HCT116 (cell line): ENCODE measurements around the gene KIAA0319L. TPM values are rescaled to one million over a fixed set of nuclear protein-coding genes. Genes with fewer than 3 reads are reported as not detected.

Experiments
- ATAC-seq: fragments of 200-7000 bp; cut with Tn5 transposase; 2 replicates; pipeline ENCODE4 v1.9.1; 2020; ENCODE audit warnings: mild to moderate bottlenecking, moderate library complexity
- BruUV-seq: library from RNA; stranded (reverse); fragments of 400-500 nt; replicated peaks from 2 replicates; lab custom pipeline; 2021; lab: Mats Ljungman, UMichigan
- CTCF ChIA-PET: fragments of 300-600 bp; sonication (Branson Sonifier 250); formaldehyde crosslinking; loops from one replicate; lab custom pipeline; 2021; ENCODE audit warnings: antibody characterized with exemption; lab: Charles Lee
- POLR2A ChIA-PET: fragments of 300-600, 350-600 bp; sonication (Branson Sonifier 250); formaldehyde crosslinking; loops from one replicate; lab custom pipeline; 2021; ENCODE audit warnings: antibody characterized with exemption; lab: Charles Lee
- RAD21 ChIA-PET, 2 experiments: fragments of 300-600 bp; sonication (Branson Sonifier 250); formaldehyde crosslinking; loops; one replicate each; lab custom pipeline; 2023; ENCODE audit warnings: low total read pairs in 2 of 2; ENCODE audit not compliant: uncharacterized antibody in 2 of 2, unreplicated experiment in 2 of 2, low non-redundant PET in 1 of 2; lab: Charles Lee
- DNase-seq: peaks from one replicate; pipeline ENCODE4 v3.0.0-alpha.2; 2010; ENCODE audit warnings: low read depth, low spot score
- H2AFZ ChIP-seq: fragments of 200-600 bp; shearing (Covaris generic), sonication (generic); 2 replicates; pipeline ENCODE4 v1.6.1; 2017; ENCODE audit warnings: low read depth, mixed run types, mixed read lengths, antibody characterized with exemption, low read length; ENCODE audit not compliant: poor library complexity, severe bottlenecking
- H3K27ac ChIP-seq: 2 replicates; pipeline ENCODE4 v1.5.1; 2012; ENCODE audit warnings: low read depth, low read length
- H3K27me3 ChIP-seq: fragments of 200-600 bp; sonication (generic); 2 replicates; pipeline ENCODE4 v1.6.1; 2016; ENCODE audit warnings: mixed run types, low read length, mixed read lengths; ENCODE audit not compliant: insufficient read depth
- H3K36me3 ChIP-seq, 2 experiments: fragments of 200-500 bp in 1 of 2; fragments of 200-600 bp in 1 of 2; sonication (Bioruptor generic) in 1 of 2; sonication (generic) in 1 of 2; 2 replicates each; pipeline versions ENCODE4 v1.5.1 to v1.6.1; 2014 to 2016; ENCODE audit warnings: low read length in 2 of 2, inconsistent platforms in 1 of 2, mixed read lengths in 1 of 2, mixed run types in 1 of 2; ENCODE audit not compliant: insufficient read depth in 2 of 2, control insufficient read depth in 1 of 2
- H3K4me1 ChIP-seq, 2 experiments: fragments of 200-600 bp in 1 of 2; sonication (generic) in 1 of 2; 2 replicates each; pipeline versions ENCODE4 v1.5.1 to v1.6.1; 2012 to 2017; ENCODE audit warnings: low read length in 2 of 2, inconsistent platforms in 1 of 2, mild to moderate bottlenecking in 1 of 2, mixed read lengths in 1 of 2, mixed run types in 1 of 2, moderate library complexity in 1 of 2; ENCODE audit not compliant: insufficient read depth in 2 of 2, control insufficient read depth in 1 of 2
- H3K4me2 ChIP-seq: fragments of 200-600 bp; sonication (generic); 2 replicates; pipeline ENCODE4 v1.6.1; 2017; ENCODE audit warnings: mixed run types, low read length, mixed read lengths
- H3K4me3 ChIP-seq, 2 experiments: fragments of 200-600 bp in 1 of 2; sonication (generic) in 1 of 2; replicated peaks in 1 of 2; 2 replicates each; pipeline ENCODE4 v1.5.1; 2011 to 2016; ENCODE audit warnings: low read length in 2 of 2, control low read depth in 1 of 2, low read depth in 1 of 2, mild to moderate bottlenecking in 1 of 2, mixed read lengths in 1 of 2, mixed run types in 1 of 2
- H3K79me2 ChIP-seq: fragments of 200-600 bp; sonication (generic); 2 replicates; pipeline ENCODE4 v1.6.1; 2017; ENCODE audit warnings: mild to moderate bottlenecking, mixed run types, low read length, moderate library complexity, mixed read lengths; ENCODE audit not compliant: insufficient read depth
- H3K9ac ChIP-seq: fragments of 200-600 bp; sonication (generic); 2 replicates; pipeline ENCODE4 v1.6.1; 2016; ENCODE audit warnings: low read length, mixed read lengths
- H3K9me2 ChIP-seq: fragments of 200-600 bp; sonication (generic), shearing (Covaris generic); 2 replicates; pipeline ENCODE4 v1.6.1; 2017; ENCODE audit warnings: mixed run types, mild to moderate bottlenecking, moderate library complexity; ENCODE audit not compliant: insufficient read depth
- H3K9me3 ChIP-seq, 2 experiments: fragments of 200-500 bp in 1 of 2; fragments of 200-600 bp in 1 of 2; sonication (Bioruptor generic) in 1 of 2; sonication (generic) in 1 of 2; 2 replicates each; pipeline ENCODE4 v1.6.1; 2014 to 2017; ENCODE audit warnings: low read length in 2 of 2, mixed read lengths in 2 of 2, inconsistent platforms in 1 of 2, low read depth in 1 of 2, mild to moderate bottlenecking in 1 of 2, mixed run types in 1 of 2, moderate library complexity in 1 of 2; ENCODE audit not compliant: control insufficient read depth in 1 of 2, insufficient read depth in 1 of 2
- H4K20me1 ChIP-seq: fragments of 200-600 bp; sonication (generic), shearing (Covaris generic); 2 replicates; pipeline ENCODE4 v1.6.1; 2017; ENCODE audit warnings: mixed run types, mild to moderate bottlenecking, moderate library complexity; ENCODE audit not compliant: insufficient read depth
- CTCF ChIP-seq, 3 experiments: fragments of 200-600 bp in 1 of 3; sonication (generic) in 1 of 3; IDR thresholded peaks in 2 of 3; conservative IDR thresholded peaks in 1 of 3; 2 replicates each; pipeline ENCODE4 v1.5.1; 2012 to 2017; ENCODE audit warnings: low read depth in 2 of 3, low read length in 2 of 3, antibody characterized with exemption in 1 of 3, borderline replicate concordance in 1 of 3, control low read depth in 1 of 3, mild to moderate bottlenecking in 1 of 3, mixed read lengths in 1 of 3, mixed run types in 1 of 3, moderate library complexity in 1 of 3; ENCODE audit not compliant: insufficient read depth in 1 of 3
- ELF1 ChIP-seq: IDR thresholded peaks from 2 replicates; pipeline ENCODE4 v1.6.1; 2012; ENCODE audit warnings: low read depth, borderline replicate concordance
- FOSL1 ChIP-seq: IDR thresholded peaks from 2 replicates; pipeline ENCODE4 v1.6.1; 2012; ENCODE audit warnings: low read depth
- JUND ChIP-seq: IDR thresholded peaks from 2 replicates; pipeline ENCODE4 v1.6.1; 2012
- MAX ChIP-seq: IDR thresholded peaks from 2 replicates; pipeline ENCODE4 v1.6.1; 2012
- POLR2A ChIP-seq: IDR thresholded peaks from 2 replicates; pipeline ENCODE4 v1.7.0; 2011; ENCODE audit warnings: borderline replicate concordance; ENCODE audit not compliant: insufficient read depth, insufficient read length; ENCODE audit errors: extremely low read depth
- POLR2AphosphoS5 ChIP-seq: IDR thresholded peaks from 2 replicates; pipeline ENCODE4 v1.6.1; 2011; ENCODE audit warnings: mild to moderate bottlenecking, low read depth, low read length, moderate library complexity
- RAD21 ChIP-seq: IDR thresholded peaks from 2 replicates; pipeline ENCODE4 v1.6.1; 2012; ENCODE audit warnings: low read depth, mild to moderate bottlenecking
- REST ChIP-seq: IDR thresholded peaks from 2 replicates; pipeline ENCODE4 v1.6.1; 2012; ENCODE audit warnings: low read depth
- SP1 ChIP-seq: IDR thresholded peaks from 2 replicates; pipeline ENCODE4 v1.6.1; 2012; ENCODE audit warnings: low read depth
- SRF ChIP-seq: IDR thresholded peaks from 2 replicates; pipeline ENCODE4 v1.6.1; 2012; ENCODE audit warnings: low read depth
- TCF7L2 ChIP-seq: IDR thresholded peaks from 2 replicates; pipeline ENCODE4 v1.7.0; 2011; ENCODE audit warnings: borderline replicate concordance, inconsistent platforms; ENCODE audit not compliant: insufficient read depth, insufficient read length; ENCODE audit errors: extremely low read depth
- ZNF274 ChIP-seq: fragments of 200-500 bp; sonication (Bioruptor generic); IDR thresholded peaks from 2 replicates; pipeline ENCODE4 v1.6.1; 2014; ENCODE audit warnings: mild to moderate bottlenecking, low read depth, low read length, inconsistent platforms
- intact Hi-C: fragments of 100-400 bp; cut with micrococcal nuclease; formaldehyde crosslinking; loops from 2 replicates; pipeline ENCODE4 v1.10.0; 2022
- total RNA-seq: library from RNA; stranded (reverse); gene quantifications from one replicate; pipeline ENCODE4 v1.2.1, GENCODE V29; 2021; ENCODE audit not compliant: unreplicated experiment

Gene KIAA0319L
- total RNA-seq, 1 experiment from 2014 or later: 35.6 TPM

GRCh38 chr1:35408925-35409324, 148.3 kb downstream of the KIAA0319L start:
- Histone ChIP-seq H3K4me3 (no peak overlapping the region), H3K9me2 (no peaks in the 10 kb centered on the region), H3K79me2 (no peaks in the 10 kb centered on the region), H3K27ac (no peak overlapping the region), H2AFZ (no peak overlapping the region), H3K9ac (no peak overlapping the region), H3K36me3 (peaks cover 19 to 21% of the 10 kb centered on the region in 2 experiments; a peak in 3 of 4 replicates), H3K4me1 (no peaks in the 10 kb centered on the region), H4K20me1 (no peaks in the 10 kb centered on the region), H3K4me2 (no peak overlapping the region), H3K27me3 (no peaks in the 10 kb centered on the region), H3K9me3 (no peaks in the 10 kb centered on the region)
- no peak for ATAC-seq
- ChIA-PET POLR2A (no interaction called here), RAD21 (no interaction called here), CTCF (no interaction called here)
- intact Hi-C loops: no loop called here
- no TSS peak for BruUV-seq
- TF ChIP-seq FOSL1 (no peak), POLR2A (no peak), ELF1 (no peak), POLR2AphosphoS5 (no peak), TCF7L2 (no peak), MAX (no peak), SP1 (no peak), JUND (no peak), ZNF274 (no peak), SRF (no peak)
- DNase-seq: no peak

DNA sequence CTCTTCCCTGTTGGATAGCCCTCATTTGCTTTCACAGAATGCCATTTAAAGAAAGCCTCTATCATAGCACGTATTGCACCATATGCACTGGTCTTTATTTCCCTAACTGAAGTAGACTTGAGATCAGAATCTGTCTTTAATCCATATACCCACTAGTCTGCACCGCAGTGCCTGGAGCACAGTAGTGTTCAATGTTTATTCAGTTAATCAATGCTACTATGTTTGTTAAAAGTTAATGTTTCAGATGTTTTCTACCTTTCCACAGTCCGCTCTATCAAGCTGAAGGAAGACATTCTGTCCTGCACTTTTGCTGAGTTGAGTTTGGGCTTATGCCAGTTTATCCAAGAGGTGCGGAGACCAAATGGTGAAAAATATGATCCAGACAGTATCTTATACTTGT, 149.5 kb downstream of the KIAA0319L start:
- H3K79me2 ChIP-seq: no peaks in the 10 kb centered on the region
- no peak overlapping the region for H3K9ac ChIP-seq
- RAD21 ChIA-PET: no interaction called here
- DNase-seq: no peak
- no peak for ATAC-seq
- CTCF ChIA-PET: no interaction called here
- POLR2A ChIA-PET: no interaction called here
- peaks cover 19 to 21% of the 10 kb centered on the region in 2 experiments; a peak in 3 of 4 replicates for H3K36me3 ChIP-seq
- no peaks in the 10 kb centered on the region for H3K27me3 ChIP-seq
- H2AFZ ChIP-seq: no peak overlapping the region
- H3K27ac ChIP-seq: no peak overlapping the region
- no TSS peak for BruUV-seq
- no peaks in the 10 kb centered on the region for H3K4me1 ChIP-seq
- H3K4me3 ChIP-seq: no peak overlapping the region
- no peaks in the 10 kb centered on the region for H4K20me1 ChIP-seq
- H3K9me2 ChIP-seq: no peaks in the 10 kb centered on the region
- no peak for TF ChIP-seq CTCF (IDR thresholded peaks at IDR 0.05 in 2 of 3, conservative IDR thresholded peaks at IDR 0.05 in 1 of 3; ENCODE audit: borderline replicate concordance in 1 of 3, insufficient read depth in 1 of 3, low read depth in 2 of 3, low read length in 2 of 3)
- no peak for TF ChIP-seq ZNF274
- TF ChIP-seq SP1: no peak
- no peak for TF ChIP-seq TCF7L2
- no peak for TF ChIP-seq RAD21
- TF ChIP-seq MAX: no peak
- no peak for TF ChIP-seq REST
- TF ChIP-seq JUND: no peak
- H3K9me3 ChIP-seq: no peaks in the 10 kb centered on the region
- intact Hi-C loops: no loop called here
- no peak overlapping the region for H3K4me2 ChIP-seq
